Measurements from ENCODE around the gene YJEFN3.

DNA sequence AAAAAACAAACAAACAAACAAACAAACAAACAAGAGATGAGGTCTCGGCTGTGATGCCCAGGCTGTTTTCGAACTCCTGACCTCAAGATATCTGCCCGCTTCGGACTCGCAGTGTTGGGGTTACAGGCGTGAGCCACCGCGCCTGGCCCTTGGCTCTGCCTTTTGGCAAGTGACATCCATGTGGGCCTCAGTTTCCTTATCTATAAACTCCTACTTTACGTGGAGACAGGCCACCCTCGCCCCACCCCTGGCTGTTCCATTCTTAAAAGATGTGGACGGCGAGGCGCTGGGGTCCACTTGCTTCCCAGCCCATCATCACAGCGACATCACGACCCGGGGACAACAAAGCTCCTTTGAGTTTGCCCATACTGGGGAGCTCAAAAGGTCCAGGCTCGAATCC, 15.0 kb upstream of the YJEFN3 start:
- TF ChIP-seq, protein P1, sequence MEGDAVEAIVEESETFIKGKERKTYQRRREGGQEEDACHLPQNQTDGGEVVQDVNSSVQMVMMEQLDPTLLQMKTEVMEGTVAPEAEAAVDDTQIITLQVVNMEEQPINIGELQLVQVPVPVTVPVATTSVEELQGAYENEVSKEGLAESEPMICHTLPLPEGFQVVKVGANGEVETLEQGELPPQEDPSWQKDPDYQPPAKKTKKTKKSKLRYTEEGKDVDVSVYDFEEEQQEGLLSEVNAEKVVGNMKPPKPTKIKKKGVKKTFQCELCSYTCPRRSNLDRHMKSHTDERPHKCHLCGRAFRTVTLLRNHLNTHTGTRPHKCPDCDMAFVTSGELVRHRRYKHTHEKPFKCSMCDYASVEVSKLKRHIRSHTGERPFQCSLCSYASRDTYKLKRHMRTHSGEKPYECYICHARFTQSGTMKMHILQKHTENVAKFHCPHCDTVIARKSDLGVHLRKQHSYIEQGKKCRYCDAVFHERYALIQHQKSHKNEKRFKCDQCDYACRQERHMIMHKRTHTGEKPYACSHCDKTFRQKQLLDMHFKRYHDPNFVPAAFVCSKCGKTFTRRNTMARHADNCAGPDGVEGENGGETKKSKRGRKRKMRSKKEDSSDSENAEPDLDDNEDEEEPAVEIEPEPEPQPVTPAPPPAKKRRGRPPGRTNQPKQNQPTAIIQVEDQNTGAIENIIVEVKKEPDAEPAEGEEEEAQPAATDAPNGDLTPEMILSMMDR (IDR thresholded peaks at IDR 0.05; ENCODE audit: low read depth, low read length, poor library complexity, severe bottlenecking): no peak
- no peak for TF ChIP-seq EZH2phosphoT487 (IDR thresholded peaks at IDR 0.05; ENCODE audit: borderline replicate concordance, low read length)
